Measurements from ENCODE around the gene PLD1.

Gene PLD1

GRCh38 chr3:171813278-171813896, 3.1 kb upstream of the PLD1 start:
- DNase-seq, result no peak

- DNase-seq, result no peak
These were observed 2.5 kb upstream of the PLD1 start for GRCh38 chr3:171812811-171813210.

- no peak for DNase-seq
These were observed 1.6 kb upstream of the PLD1 start for GRCh38 chr3:171811913-171812335.

GRCh38 chr3:171811295-171811912, 1.1 kb upstream of the PLD1 start:
- DNase-seq, result no peak

GRCh38 chr3:171810629-171811294, 479 bp upstream of the PLD1 start:
- no peak for DNase-seq

GRCh38 chr3:171809611-171809860, 747 bp downstream of the PLD1 start:
- no peak for DNase-seq

- DNase-seq, result no peak
These were observed 2.5 kb downstream of the PLD1 start for GRCh38 chr3:171807806-171808205.

- no peak for DNase-seq
These were observed 3.1 kb downstream of the PLD1 start for GRCh38 chr3:171807129-171807675.

- DNase-seq, result no peak
These were observed 3.8 kb downstream of the PLD1 start for GRCh38 chr3:171806200-171807128.

GRCh38 chr3:171805687-171806086, 4.6 kb downstream of the PLD1 start:
- DNase-seq, result no peak

- DNase-seq, result no peak
These were observed 5.5 kb downstream of the PLD1 start for GRCh38 chr3:171804618-171805389.

GRCh38 chr3:171803044-171803443, 7.2 kb downstream of the PLD1 start:
- DNase-seq, result no peak

GRCh38 chr3:171802590-171802956, 7.7 kb downstream of the PLD1 start:
- DNase-seq, result no peak

GRCh38 chr3:171801738-171802589, 8.3 kb downstream of the PLD1 start:
- DNase-seq, result no peak

- no peak for DNase-seq
These were observed 10.8 kb downstream of the PLD1 start for GRCh38 chr3:171799501-171799900.

GRCh38 chr3:171797873-171798272, 12.4 kb downstream of the PLD1 start:
- no peak for DNase-seq

GRCh38 chr3:171797265-171797679, 13.0 kb downstream of the PLD1 start:
- DNase-seq, result no peak

- DNase-seq, result no peak
These were observed 13.5 kb downstream of the PLD1 start for GRCh38 chr3:171796625-171797264.

GRCh38 chr3:171792531-171792930, 17.8 kb downstream of the PLD1 start:
- no peak for DNase-seq

- no peak for DNase-seq
These were observed 18.6 kb downstream of the PLD1 start for GRCh38 chr3:171791692-171792076.

Data from NCI-H524 treated with DMSO at 0.1 percent for 48 hours (cell line).